Astrocyte (in vitro differentiated cells and primary cell): ENCODE measurements around the gene CLHC1. TPM values are rescaled to one million over a fixed set of nuclear protein-coding genes. Genes with fewer than 3 reads are reported as not detected.

Experiments used
- DNase-seq: peaks from one replicate; pipeline ENCODE4 v3.0.0-alpha.2; 2010; ENCODE audit warnings: low read depth
- FAIRE-seq: peaks from 2 replicates; lab custom pipeline; 2011; peaks lifted over from hg19 to GRCh38; lab: Jason Lieb, UNC
- H2AFZ ChIP-seq: 2 replicates; pipeline ENCODE4 v1.6.0; 2012; ENCODE audit warnings: low read depth, low read length, inconsistent platforms
- H3K27ac ChIP-seq: 2 replicates; pipeline ENCODE4 v1.5.1; 2011; ENCODE audit warnings: low read depth, low read length, inconsistent platforms
- H3K27me3 ChIP-seq: 2 replicates; pipeline ENCODE4 v1.6.0; 2011; ENCODE audit warnings: low read length, inconsistent platforms; ENCODE audit not compliant: insufficient read depth
- H3K36me3 ChIP-seq: 2 replicates; pipeline ENCODE4 v1.5.1; 2011; ENCODE audit warnings: low read length, inconsistent platforms; ENCODE audit not compliant: insufficient read depth
- H3K4me1 ChIP-seq: 2 replicates; pipeline ENCODE4 v1.5.1; 2011; ENCODE audit warnings: low read length, inconsistent platforms; ENCODE audit not compliant: insufficient read depth
- H3K4me2 ChIP-seq: 2 replicates; pipeline ENCODE4 v1.6.0; 2012; ENCODE audit warnings: low read length, inconsistent platforms
- H3K4me3 ChIP-seq: 2 replicates; pipeline ENCODE4 v1.5.1; 2011; ENCODE audit warnings: low read depth, mild to moderate bottlenecking, low read length, inconsistent platforms; ENCODE audit not compliant: insufficient read depth
- H3K79me2 ChIP-seq: 2 replicates; pipeline ENCODE4 v1.6.0; 2012; ENCODE audit warnings: mild to moderate bottlenecking, low read length, inconsistent platforms; ENCODE audit not compliant: insufficient read depth
- H3K9ac ChIP-seq: 2 replicates; pipeline ENCODE4 v1.6.0; 2012; ENCODE audit warnings: mild to moderate bottlenecking, low read length, inconsistent platforms
- H3K9me3 ChIP-seq: 2 replicates; pipeline ENCODE4 v1.5.1; 2012; ENCODE audit warnings: low read depth, mild to moderate bottlenecking, low read length, inconsistent platforms; ENCODE audit not compliant: insufficient read depth
- H4K20me1 ChIP-seq: 2 replicates; pipeline ENCODE4 v1.6.0; 2012; ENCODE audit warnings: low read length, inconsistent platforms; ENCODE audit not compliant: insufficient read depth
- H3K27ac Mint-ChIP-seq: one replicate; pipeline ENCODE4 v1.8.0; 2021; ENCODE audit warnings: mild to moderate bottlenecking, mixed read lengths; ENCODE audit not compliant: unreplicated experiment
- H3K27me3 Mint-ChIP-seq: one replicate; pipeline ENCODE4 v1.8.0; 2021; ENCODE audit warnings: low read depth, mixed read lengths; ENCODE audit not compliant: unreplicated experiment
- H3K36me3 Mint-ChIP-seq: one replicate; pipeline ENCODE4 v1.8.0; 2021; ENCODE audit warnings: low read depth, mixed read lengths; ENCODE audit not compliant: unreplicated experiment
- H3K4me1 Mint-ChIP-seq: one replicate; pipeline ENCODE4 v1.8.0; 2021; ENCODE audit warnings: low read depth, mixed read lengths; ENCODE audit not compliant: unreplicated experiment
- H3K4me3 Mint-ChIP-seq: one replicate; pipeline ENCODE4 v1.8.0; 2021; ENCODE audit warnings: mild to moderate bottlenecking, moderate library complexity, mixed read lengths; ENCODE audit not compliant: unreplicated experiment
- H3K9me3 Mint-ChIP-seq: one replicate; pipeline ENCODE4 v1.8.0; 2021; ENCODE audit warnings: mild to moderate bottlenecking, mixed read lengths; ENCODE audit not compliant: unreplicated experiment
- EZH2 ChIP-seq: IDR thresholded peaks from 2 replicates; pipeline ENCODE4 v1.6.1; 2012; ENCODE audit warnings: mild to moderate bottlenecking, low read length, inconsistent platforms; ENCODE audit not compliant: insufficient read depth
- total RNA-seq: library from RNA; stranded (reverse); gene quantifications from 2 replicates; pipeline ENCODE4 v1.2.1, GENCODE V29; 2021
- TF ChIP-seq, protein P1 (sequence below): IDR thresholded peaks from 2 replicates; pipeline ENCODE4 v1.5.1; 2011; ENCODE audit warnings: low read depth, mild to moderate bottlenecking, inconsistent platforms, low read length, moderate library complexity; ENCODE audit not compliant: insufficient read depth

The CLHC1 gene
- total RNA-seq, 1 donor from 2014 or later = 17.5 TPM

DNA sequence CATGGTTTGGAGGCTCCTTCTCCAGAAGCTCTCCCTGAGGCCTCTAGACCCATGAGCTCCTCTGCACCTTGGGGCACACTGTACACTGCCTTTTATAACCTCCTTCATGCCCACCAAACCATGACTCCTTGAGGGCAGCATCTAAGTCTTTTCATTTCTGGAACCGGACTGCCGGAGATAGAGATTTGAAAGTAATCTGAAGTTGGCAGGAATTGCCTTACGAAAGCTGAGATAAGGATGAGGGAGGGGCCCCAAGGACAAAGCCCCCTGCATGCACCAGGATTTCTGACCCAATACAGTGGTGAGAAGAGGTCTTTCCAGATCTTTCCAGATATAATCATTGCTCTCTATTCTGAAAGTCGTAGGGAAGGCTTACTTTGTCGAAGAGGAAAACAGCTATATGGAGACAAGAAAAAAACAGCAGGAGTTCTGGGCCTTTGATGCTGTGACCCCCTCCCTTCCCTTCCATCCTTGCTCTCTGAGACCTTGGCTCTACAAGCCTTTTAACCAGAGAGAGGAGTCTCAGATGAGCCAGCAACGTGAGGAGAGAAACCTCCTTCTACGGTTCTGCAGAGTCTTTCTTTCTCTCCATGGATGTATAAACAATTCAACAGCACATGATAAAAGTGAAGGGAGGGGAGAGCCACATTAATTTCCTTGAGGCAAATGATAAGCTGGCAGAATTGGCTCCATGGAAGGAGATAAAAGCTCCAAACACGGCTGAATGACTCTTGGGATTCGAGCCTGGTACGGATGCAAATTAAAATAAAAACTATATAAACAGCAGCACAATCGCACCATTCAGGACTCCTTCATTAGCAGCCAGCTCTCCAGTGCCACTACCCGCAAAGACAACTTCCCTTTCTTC, 93.8 kb downstream of the CLHC1 start:
- Mint-ChIP-seq H3K27ac (no peak overlapping the region), H3K36me3 (peaks cover 6% of the 10 kb centered on the region), H3K4me1 (peaks cover 5% of the 10 kb centered on the region), H3K4me3 (no peak overlapping the region), H3K27me3 (peaks cover 11% of the 10 kb centered on the region), H3K9me3 (no peaks in the 10 kb centered on the region)
- no peak overlapping the region for H3K4me3 ChIP-seq
- no peak for FAIRE-seq
- H3K79me2 ChIP-seq = no peaks in the 10 kb centered on the region
- H3K9me3 ChIP-seq = no peaks in the 10 kb centered on the region
- no peak for DNase-seq
- H3K27ac ChIP-seq = no peak overlapping the region
- no peaks in the 10 kb centered on the region for H4K20me1 ChIP-seq
- H3K36me3 ChIP-seq = no peaks in the 10 kb centered on the region
- TF ChIP-seq EZH2 = no peak
- TF ChIP-seq, protein P1, sequence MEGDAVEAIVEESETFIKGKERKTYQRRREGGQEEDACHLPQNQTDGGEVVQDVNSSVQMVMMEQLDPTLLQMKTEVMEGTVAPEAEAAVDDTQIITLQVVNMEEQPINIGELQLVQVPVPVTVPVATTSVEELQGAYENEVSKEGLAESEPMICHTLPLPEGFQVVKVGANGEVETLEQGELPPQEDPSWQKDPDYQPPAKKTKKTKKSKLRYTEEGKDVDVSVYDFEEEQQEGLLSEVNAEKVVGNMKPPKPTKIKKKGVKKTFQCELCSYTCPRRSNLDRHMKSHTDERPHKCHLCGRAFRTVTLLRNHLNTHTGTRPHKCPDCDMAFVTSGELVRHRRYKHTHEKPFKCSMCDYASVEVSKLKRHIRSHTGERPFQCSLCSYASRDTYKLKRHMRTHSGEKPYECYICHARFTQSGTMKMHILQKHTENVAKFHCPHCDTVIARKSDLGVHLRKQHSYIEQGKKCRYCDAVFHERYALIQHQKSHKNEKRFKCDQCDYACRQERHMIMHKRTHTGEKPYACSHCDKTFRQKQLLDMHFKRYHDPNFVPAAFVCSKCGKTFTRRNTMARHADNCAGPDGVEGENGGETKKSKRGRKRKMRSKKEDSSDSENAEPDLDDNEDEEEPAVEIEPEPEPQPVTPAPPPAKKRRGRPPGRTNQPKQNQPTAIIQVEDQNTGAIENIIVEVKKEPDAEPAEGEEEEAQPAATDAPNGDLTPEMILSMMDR = no peak
- no peaks in the 10 kb centered on the region for H3K27me3 ChIP-seq
- H3K4me1 ChIP-seq = peaks cover 10% of the 10 kb centered on the region
- no peak overlapping the region for H3K9ac ChIP-seq
- no peak overlapping the region for H2AFZ ChIP-seq
- no peak overlapping the region for H3K4me2 ChIP-seq

DNA sequence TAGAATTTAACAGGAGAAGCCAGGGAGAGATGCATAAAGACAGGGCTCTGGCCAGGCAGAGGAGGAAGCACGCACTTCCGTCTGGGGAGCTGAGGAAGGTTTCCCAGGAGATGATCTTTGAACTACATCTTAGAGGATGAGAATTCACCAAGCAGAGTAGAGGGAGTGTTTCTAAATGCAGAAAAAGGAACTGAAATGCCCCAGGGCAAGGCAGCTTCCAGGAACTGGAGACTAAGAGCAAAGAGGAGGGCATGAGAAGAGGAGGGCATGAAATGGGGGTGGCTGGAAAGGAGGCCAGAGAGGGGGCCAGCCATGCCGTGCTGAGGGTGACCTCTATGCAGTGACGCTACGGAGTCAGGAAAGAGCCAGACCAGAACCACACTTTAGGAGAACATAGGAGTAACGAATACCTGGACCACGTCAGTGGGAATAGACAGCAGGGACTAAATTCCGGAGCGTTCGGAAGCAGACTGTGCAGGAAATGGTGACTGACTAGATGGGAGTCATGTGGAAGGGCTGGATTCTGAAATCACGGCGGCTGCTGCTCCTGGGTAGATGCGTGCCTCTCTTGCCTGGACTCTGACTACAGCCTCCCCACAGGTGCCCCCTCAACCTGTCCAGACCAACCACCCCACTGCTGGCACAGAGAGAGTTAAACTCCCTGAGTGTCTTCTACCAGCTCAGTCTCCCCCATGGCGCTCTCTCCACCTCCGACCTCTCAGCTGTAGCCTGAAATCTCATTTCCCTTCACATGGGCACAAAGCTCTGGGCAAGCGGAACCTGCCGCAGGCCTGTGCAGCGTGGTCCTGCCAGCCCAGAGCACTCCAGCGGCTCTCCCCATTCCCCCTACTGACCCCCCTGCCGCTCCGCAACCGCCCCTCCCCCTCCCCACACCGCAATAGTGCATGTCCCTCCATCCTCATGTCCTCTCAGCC, 94.8 kb downstream of the CLHC1 start:
- Mint-ChIP-seq H3K4me3 (no peak overlapping the region), H3K27me3 (peaks cover 11% of the 10 kb centered on the region), H3K9me3 (no peaks in the 10 kb centered on the region), H3K27ac (no peak overlapping the region), H3K4me1 (peaks cover 5% of the 10 kb centered on the region), H3K36me3 (peaks cover 8% of the 10 kb centered on the region)
- no peak overlapping the region for H2AFZ ChIP-seq
- TF ChIP-seq EZH2 = no peak
- TF ChIP-seq, protein P1 = no peak
- FAIRE-seq = no peak
- H3K79me2 ChIP-seq = no peaks in the 10 kb centered on the region
- H3K9me3 ChIP-seq = no peaks in the 10 kb centered on the region
- H3K27me3 ChIP-seq = no peaks in the 10 kb centered on the region
- no peak overlapping the region for H3K4me2 ChIP-seq
- no peak overlapping the region for H3K4me3 ChIP-seq
- H3K36me3 ChIP-seq = no peaks in the 10 kb centered on the region
- DNase-seq = no peak
- H3K27ac ChIP-seq = no peak overlapping the region
- H3K9ac ChIP-seq = no peak overlapping the region
- peaks cover 11% of the 10 kb centered on the region for H3K4me1 ChIP-seq
- no peaks in the 10 kb centered on the region for H4K20me1 ChIP-seq
